IMR-90 (cell line): ENCODE measurements around the gene ULK1. TPM values are rescaled to one million over a fixed set of nuclear protein-coding genes. Genes with fewer than 3 reads are reported as not detected.

Source experiments
- ATAC-seq: fragments of 200-7000 bp; cut with Tn5 transposase; 2 replicates; pipeline ENCODE4 v1.9.1; 2020; ENCODE audit warnings: low read depth, mild to moderate bottlenecking, moderate library complexity
- BruUV-seq: library from RNA; stranded (reverse); fragments of 400-500 nt; replicated peaks from 2 replicates; lab custom pipeline; 2021; lab: Mats Ljungman, UMichigan
- CTCF ChIA-PET: fragments of 300-600 bp; formaldehyde crosslinking; extraction: SDS; loops from one replicate; lab custom pipeline; 2021; ENCODE audit warnings: antibody characterized with exemption; lab: Yijun Ruan, JAX
- POLR2A ChIA-PET: fragments of 300-600 bp; sonication (Branson Sonifier 250); formaldehyde crosslinking; loops from one replicate; lab custom pipeline; 2022; ENCODE audit warnings: antibody characterized with exemption; ENCODE audit not compliant: unreplicated experiment; lab: Charles Lee
- DNase-seq: peaks from one replicate; pipeline ENCODE4 v3.0.0; 2013
- H2AFZ ChIP-seq: replicated peaks from 2 replicates; pipeline ENCODE3; 2013; ENCODE audit warnings: low read length, mild to moderate bottlenecking; ENCODE audit not compliant: poor library complexity
- H2AK5ac ChIP-seq: 2 replicates; pipeline ENCODE4 v1.6.1; 2013; ENCODE audit warnings: low read depth, low read length, inconsistent platforms
- H2AK9ac ChIP-seq: replicated peaks from 2 replicates; pipeline ENCODE3; 2013; ENCODE audit warnings: mild to moderate bottlenecking, low read depth, low read length, moderate library complexity; ENCODE audit not compliant: poor library complexity
- H2BK120ac ChIP-seq: 2 replicates; pipeline ENCODE4 v1.6.1; 2013; ENCODE audit warnings: low read depth, low read length, inconsistent platforms
- H2BK15ac ChIP-seq: 3 replicates; pipeline ENCODE4 v1.6.1; 2013; ENCODE audit warnings: low read depth, low read length, inconsistent platforms
- H2BK20ac ChIP-seq: 2 replicates; pipeline ENCODE4 v1.6.1; 2013; ENCODE audit warnings: low read depth, mild to moderate bottlenecking, inconsistent platforms, low read length, moderate library complexity
- H2BK5ac ChIP-seq: 2 replicates; pipeline ENCODE4 v1.6.1; 2013; ENCODE audit warnings: mild to moderate bottlenecking, low read depth, low read length, inconsistent platforms; ENCODE audit not compliant: poor library complexity, severe bottlenecking
- H3K14ac ChIP-seq: replicated peaks from 2 replicates; pipeline ENCODE4 v1.6.1; 2013; ENCODE audit warnings: low read depth, low read length, inconsistent platforms
- H3K18ac ChIP-seq: 2 replicates; pipeline ENCODE4 v1.6.1; 2013; ENCODE audit warnings: low read depth, low read length, control low read depth
- H3K23ac ChIP-seq: 2 replicates; pipeline ENCODE4 v1.6.1; 2013; ENCODE audit warnings: low read depth, low read length, inconsistent platforms
- H3K27ac ChIP-seq: 2 replicates; pipeline ENCODE4 v1.5.1; 2013; ENCODE audit warnings: mild to moderate bottlenecking, control low read depth, low read length; ENCODE audit not compliant: insufficient read depth
- H3K27me3 ChIP-seq: 2 replicates; pipeline ENCODE4 v1.6.1; 2013; ENCODE audit warnings: low read length; ENCODE audit not compliant: control insufficient read depth, insufficient read depth
- H3K36me3 ChIP-seq: 2 replicates; pipeline ENCODE4 v1.6.1; 2013; ENCODE audit warnings: low read length, mixed read lengths; ENCODE audit not compliant: control insufficient read depth, insufficient read depth
- H3K4ac ChIP-seq: 2 replicates; pipeline ENCODE4 v1.6.1; 2013; ENCODE audit warnings: low read depth, low read length, inconsistent platforms
- H3K4me1 ChIP-seq: 2 replicates; pipeline ENCODE4 v1.6.1; 2013; ENCODE audit warnings: low read length, mixed read lengths; ENCODE audit not compliant: control insufficient read depth, insufficient read depth
- H3K4me2 ChIP-seq: 2 replicates; pipeline ENCODE4 v1.6.1; 2013; ENCODE audit warnings: low read depth, mild to moderate bottlenecking, control low read depth, low read length, moderate library complexity
- H3K4me3 ChIP-seq: 2 replicates; pipeline ENCODE4 v1.5.1; 2013; ENCODE audit warnings: low read depth, mild to moderate bottlenecking, control low read depth, low read length, moderate library complexity; ENCODE audit not compliant: insufficient read depth
- H3K56ac ChIP-seq: 2 replicates; pipeline ENCODE4 v1.6.1; 2013; ENCODE audit warnings: low read length, inconsistent platforms; ENCODE audit not compliant: insufficient read depth; ENCODE audit errors: extremely low read depth
- H3K79me1 ChIP-seq, 2 experiments: 2 replicates each; pipeline ENCODE4 v1.6.1; 2013; ENCODE audit warnings: low read length in 2 of 2, inconsistent platforms in 1 of 2, low read depth in 1 of 2
- H3K9ac ChIP-seq: 2 replicates; pipeline ENCODE4 v1.6.1; 2013; ENCODE audit warnings: low read depth, low read length, control low read depth
- H3K9me1 ChIP-seq: 2 replicates; pipeline ENCODE4 v1.6.1; 2013; ENCODE audit warnings: low read length, inconsistent platforms; ENCODE audit not compliant: insufficient read depth
- H3K9me3 ChIP-seq: 2 replicates; pipeline ENCODE4 v1.6.1; 2013; ENCODE audit warnings: low read length; ENCODE audit not compliant: control insufficient read depth, insufficient read depth
- H4K20me1 ChIP-seq: 2 replicates; pipeline ENCODE4 v1.6.1; 2013; ENCODE audit warnings: low read length, inconsistent platforms; ENCODE audit not compliant: insufficient read depth
- H4K5ac ChIP-seq: 2 replicates; pipeline ENCODE4 v1.6.1; 2013; ENCODE audit warnings: mild to moderate bottlenecking, low read depth, low read length, control low read depth
- H4K8ac ChIP-seq, 2 experiments: 2 replicates each; pipeline ENCODE4 v1.6.1; 2013; ENCODE audit warnings: low read depth in 2 of 2, low read length in 2 of 2, control low read depth in 1 of 2, inconsistent platforms in 1 of 2
- H4K91ac ChIP-seq: 2 replicates; pipeline ENCODE4 v1.6.1; 2013; ENCODE audit warnings: low read depth, low read length, inconsistent platforms; ENCODE audit not compliant: insufficient read depth
- BHLHE40 ChIP-seq: fragments of 150-350 bp; IDR thresholded peaks from 2 replicates; pipeline ENCODE4 v1.6.1; 2016; ENCODE audit warnings: mild to moderate bottlenecking, low read depth, low read length
- CEBPB ChIP-seq: IDR thresholded peaks from 2 replicates; pipeline ENCODE4 v1.6.1; 2012; ENCODE audit warnings: low read depth, low read length, improper control_type of control experiment
- CHD1 ChIP-seq: IDR thresholded peaks from 2 replicates; pipeline ENCODE4 v1.6.1; 2012; ENCODE audit warnings: low read depth, low read length, improper control_type of control experiment
- FOS ChIP-seq: fragments of 150-350 bp; IDR thresholded peaks from 2 replicates; pipeline ENCODE4 v1.6.1; 2016; ENCODE audit warnings: low read depth, low read length
- MAFK ChIP-seq: IDR thresholded peaks from 2 replicates; pipeline ENCODE4 v1.6.1; 2012; ENCODE audit warnings: low read depth, low read length, improper control_type of control experiment
- MAZ ChIP-seq: IDR thresholded peaks from 2 replicates; pipeline ENCODE4 v1.6.1; 2012; ENCODE audit warnings: low read depth, mild to moderate bottlenecking, low read length, improper control_type of control experiment, moderate library complexity, borderline replicate concordance
- MXI1 ChIP-seq: IDR thresholded peaks from 2 replicates; pipeline ENCODE4 v1.6.1; 2012; ENCODE audit warnings: low read depth, mild to moderate bottlenecking, low read length, moderate library complexity, borderline replicate concordance
- NFE2L2 ChIP-seq: fragments of 150-350 bp; IDR thresholded peaks from 2 replicates; pipeline ENCODE4 v1.6.1; 2016; ENCODE audit warnings: low read depth, mild to moderate bottlenecking, low read length
- POLR2A ChIP-seq: IDR thresholded peaks from 2 replicates; pipeline ENCODE4 v1.6.1; 2012; ENCODE audit warnings: mild to moderate bottlenecking, low read depth, low read length
- RCOR1 ChIP-seq: IDR thresholded peaks from 2 replicates; pipeline ENCODE4 v1.6.1; 2012; ENCODE audit warnings: mild to moderate bottlenecking, low read length, improper control_type of control experiment; ENCODE audit not compliant: insufficient replicate concordance
- RFX5 ChIP-seq: IDR thresholded peaks from 2 replicates; pipeline ENCODE4 v1.8.0; 2012; ENCODE audit warnings: low read depth, mild to moderate bottlenecking, low read length, moderate library complexity
- SMC3 ChIP-seq: fragments of 150-350 bp; IDR thresholded peaks from 2 replicates; pipeline ENCODE4 v1.6.1; 2016; ENCODE audit warnings: low read depth, mild to moderate bottlenecking, antibody characterized with exemption, low read length, moderate library complexity
- WGBS, 2 experiments: methylation state at CpG; one replicate each; pipeline versions ENCODE4 v1.1.5 to v1.1.7; 2013; ENCODE audit warnings: missing lambda C conversion rate in 2 of 2; ENCODE audit not compliant: insufficient read length in 1 of 2; ENCODE audit errors: extremely low coverage in 2 of 2; 5-methylcytosine and 5-hydroxymethylcytosine counted together
- dilution Hi-C: fragments of 300-500 bp; cut with HindIII; formaldehyde crosslinking; loops from one replicate; pipeline ENCODE4 v1.14.3; 2018; ENCODE audit warnings: low sequenced_read_pairs; ENCODE audit not compliant: unreplicated experiment
- in situ Hi-C: fragments of 300-500 bp; cut with MboI; formaldehyde crosslinking; loops from 3 replicates; pipeline ENCODE4 v1.14.3; 2019; ENCODE audit warnings: low sequenced_read_pairs, inconsistent platforms, mixed read lengths
- intact Hi-C: fragments of 100-400 bp; cut with micrococcal nuclease; formaldehyde crosslinking; loops from 2 replicates; pipeline ENCODE4 v1.10.0; 2022
- polyA plus RNA-seq, 3 experiments: library from polyadenylated mRNA; depleted of rRNA; stranded (reverse); fragments of >200 nt; gene quantifications; 2 replicates each; pipeline ENCODE4 v1.2.3, GENCODE V29; 2012; ENCODE audit warnings: low replicate concordance in 1 of 3
- total RNA-seq: library from RNA; depleted of rRNA; stranded (reverse); fragments of >200 nt; gene quantifications from 2 replicates; pipeline ENCODE4 v1.2.3, GENCODE V29; 2012
- TF ChIP-seq, protein P1 (sequence below): fragments of 150-350 bp; IDR thresholded peaks from 2 replicates; pipeline ENCODE4 v1.6.1; 2017; ENCODE audit warnings: mild to moderate bottlenecking, antibody characterized with exemption, low read length, low read depth
- TF ChIP-seq, protein P2 (sequence below): fragments of 150-350 bp; IDR thresholded peaks from 2 replicates; pipeline ENCODE4 v1.6.1; 2016; ENCODE audit warnings: low read depth, mild to moderate bottlenecking, low read length, moderate library complexity, borderline replicate concordance
- TF ChIP-seq, protein P3 (sequence below): conservative IDR thresholded peaks from 2 replicates; pipeline ENCODE4 v1.5.1; 2012; ENCODE audit warnings: mild to moderate bottlenecking, low read depth, low read length, improper control_type of control experiment

Gene ULK1
- total and polyA plus RNA-seq, 2 of the 4 experiments (the other 2 are of a cell fraction), result 1.8 to 19.2 TPM

DNA sequence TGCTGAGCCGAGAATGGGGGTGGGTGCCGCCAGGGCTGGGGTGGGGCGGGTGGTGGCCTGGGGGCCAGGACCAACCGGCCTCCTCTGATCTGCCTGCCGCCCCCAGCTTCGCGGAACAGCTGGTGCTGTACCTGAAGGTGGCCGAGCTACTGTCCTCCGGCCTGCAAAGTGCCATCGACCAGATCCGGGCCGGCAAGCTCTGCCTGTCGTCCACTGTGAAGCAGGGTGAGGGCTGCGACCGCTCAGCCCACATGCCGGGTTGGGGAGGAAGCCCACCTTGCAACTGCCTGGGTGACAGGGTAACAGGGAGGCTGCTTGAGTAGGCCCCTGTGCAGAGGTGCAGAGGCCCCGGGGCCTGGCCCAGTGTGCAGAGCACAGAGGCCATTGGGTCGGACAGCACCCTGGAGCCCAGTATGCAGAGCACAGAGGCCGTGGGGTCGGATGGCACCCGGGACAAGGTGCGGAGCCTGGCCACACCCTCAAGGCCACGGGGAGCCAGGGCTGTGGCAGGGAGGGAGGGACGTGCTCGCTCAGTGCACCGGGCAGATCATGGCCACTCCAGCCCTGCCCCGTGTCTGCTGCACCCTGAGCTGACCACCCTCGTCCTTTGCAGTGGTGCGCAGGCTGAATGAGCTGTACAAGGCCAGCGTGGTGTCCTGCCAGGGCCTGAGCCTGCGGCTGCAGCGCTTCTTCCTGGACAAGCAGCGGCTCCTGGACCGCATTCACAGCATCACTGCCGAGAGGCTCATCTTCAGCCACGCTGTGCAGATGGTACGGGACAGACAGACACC, 25.1 kb downstream of the ULK1 start:
- H3K9me1 ChIP-seq, result no peaks in the 10 kb centered on the region
- peak overlapping the region; percentile 3 for H2AFZ ChIP-seq
- H3K4me1 ChIP-seq, result no peaks in the 10 kb centered on the region
- H3K56ac ChIP-seq, result no peak overlapping the region
- no peak overlapping the region for H4K5ac ChIP-seq
- dilution Hi-C loops (no loop called here), intact Hi-C loops (no loop called here), in situ Hi-C loops (no loop called here)
- no TSS peak for BruUV-seq
- no peak overlapping the region for H3K18ac ChIP-seq
- H3K4me3 ChIP-seq, result no peak overlapping the region
- no peak overlapping the region for H2BK15ac ChIP-seq
- H3K79me1 ChIP-seq, result no peaks in the 10 kb centered on the region
- 95% methylated on average over 24 of the region's 37 CpGs; no CpG with 5 or more reads in 1 of the 2 experiments for WGBS, 2 experiments
- no peak overlapping the region for H3K27ac ChIP-seq
- no peak overlapping the region for H3K23ac ChIP-seq
- no peaks in the 10 kb centered on the region for H4K20me1 ChIP-seq
- no peak overlapping the region for H3K14ac ChIP-seq
- POLR2A ChIA-PET, result no interaction called here
- H2BK120ac ChIP-seq, result no peak overlapping the region
- CTCF ChIA-PET, result no interaction called here
- no peak overlapping the region for H3K9ac ChIP-seq
- peaks cover 64% of the 10 kb centered on the region for H3K36me3 ChIP-seq
- no peak overlapping the region for H2AK9ac ChIP-seq
- DNase-seq, result no peak
- no peak overlapping the region for H2BK5ac ChIP-seq
- no peak overlapping the region for H3K4me2 ChIP-seq
- H2BK20ac ChIP-seq, result no peak overlapping the region
- no peak overlapping the region for H4K8ac ChIP-seq
- H3K4ac ChIP-seq, result no peak overlapping the region
- H3K9me3 ChIP-seq, result no peaks in the 10 kb centered on the region
- no peaks in the 10 kb centered on the region for H3K27me3 ChIP-seq
- no peak overlapping the region for H4K91ac ChIP-seq
- no peak for TF ChIP-seq SMC3
- TF ChIP-seq POLR2A, result no peak
- TF ChIP-seq CEBPB, result no peak
- no peak for TF ChIP-seq RFX5
- no peak for TF ChIP-seq MAZ
- TF ChIP-seq, protein P1, sequence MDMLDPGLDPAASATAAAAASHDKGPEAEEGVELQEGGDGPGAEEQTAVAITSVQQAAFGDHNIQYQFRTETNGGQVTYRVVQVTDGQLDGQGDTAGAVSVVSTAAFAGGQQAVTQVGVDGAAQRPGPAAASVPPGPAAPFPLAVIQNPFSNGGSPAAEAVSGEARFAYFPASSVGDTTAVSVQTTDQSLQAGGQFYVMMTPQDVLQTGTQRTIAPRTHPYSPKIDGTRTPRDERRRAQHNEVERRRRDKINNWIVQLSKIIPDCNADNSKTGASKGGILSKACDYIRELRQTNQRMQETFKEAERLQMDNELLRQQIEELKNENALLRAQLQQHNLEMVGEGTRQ, result no peak
- TF ChIP-seq CHD1, result no peak
- TF ChIP-seq NFE2L2, result no peak
- TF ChIP-seq MAFK, result no peak
- TF ChIP-seq BHLHE40, result no peak
- TF ChIP-seq MXI1, result no peak
- TF ChIP-seq, protein P2, sequence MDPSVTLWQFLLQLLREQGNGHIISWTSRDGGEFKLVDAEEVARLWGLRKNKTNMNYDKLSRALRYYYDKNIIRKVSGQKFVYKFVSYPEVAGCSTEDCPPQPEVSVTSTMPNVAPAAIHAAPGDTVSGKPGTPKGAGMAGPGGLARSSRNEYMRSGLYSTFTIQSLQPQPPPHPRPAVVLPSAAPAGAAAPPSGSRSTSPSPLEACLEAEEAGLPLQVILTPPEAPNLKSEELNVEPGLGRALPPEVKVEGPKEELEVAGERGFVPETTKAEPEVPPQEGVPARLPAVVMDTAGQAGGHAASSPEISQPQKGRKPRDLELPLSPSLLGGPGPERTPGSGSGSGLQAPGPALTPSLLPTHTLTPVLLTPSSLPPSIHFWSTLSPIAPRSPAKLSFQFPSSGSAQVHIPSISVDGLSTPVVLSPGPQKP, result no peak
- TF ChIP-seq FOS, result no peak
- no peak for TF ChIP-seq RCOR1
- TF ChIP-seq, protein P3, sequence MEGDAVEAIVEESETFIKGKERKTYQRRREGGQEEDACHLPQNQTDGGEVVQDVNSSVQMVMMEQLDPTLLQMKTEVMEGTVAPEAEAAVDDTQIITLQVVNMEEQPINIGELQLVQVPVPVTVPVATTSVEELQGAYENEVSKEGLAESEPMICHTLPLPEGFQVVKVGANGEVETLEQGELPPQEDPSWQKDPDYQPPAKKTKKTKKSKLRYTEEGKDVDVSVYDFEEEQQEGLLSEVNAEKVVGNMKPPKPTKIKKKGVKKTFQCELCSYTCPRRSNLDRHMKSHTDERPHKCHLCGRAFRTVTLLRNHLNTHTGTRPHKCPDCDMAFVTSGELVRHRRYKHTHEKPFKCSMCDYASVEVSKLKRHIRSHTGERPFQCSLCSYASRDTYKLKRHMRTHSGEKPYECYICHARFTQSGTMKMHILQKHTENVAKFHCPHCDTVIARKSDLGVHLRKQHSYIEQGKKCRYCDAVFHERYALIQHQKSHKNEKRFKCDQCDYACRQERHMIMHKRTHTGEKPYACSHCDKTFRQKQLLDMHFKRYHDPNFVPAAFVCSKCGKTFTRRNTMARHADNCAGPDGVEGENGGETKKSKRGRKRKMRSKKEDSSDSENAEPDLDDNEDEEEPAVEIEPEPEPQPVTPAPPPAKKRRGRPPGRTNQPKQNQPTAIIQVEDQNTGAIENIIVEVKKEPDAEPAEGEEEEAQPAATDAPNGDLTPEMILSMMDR, result no peak
- ATAC-seq, result no peak
- H2AK5ac ChIP-seq, result no peak overlapping the region
